SK-N-SH (cell line): ENCODE results near the gene ZNF385A. TPM values are rescaled to one million over a fixed set of nuclear protein-coding genes. Genes with fewer than 3 reads are reported as not detected.

Experiments
- CTCF ChIA-PET: fragments of 300-600, 350-600 bp; formaldehyde crosslinking; extraction: SDS; loops from one replicate; lab custom pipeline; 2021; lab: Yijun Ruan, JAX
- POLR2A ChIA-PET: fragments of 350-600 bp; sonication (Branson Sonifier 250); formaldehyde crosslinking; extraction: SDS; loops from one replicate; lab custom pipeline; 2020; ENCODE audit warnings: antibody characterized with exemption, inconsistent platforms; lab: Yijun Ruan, JAX
- DNase-seq: peaks from one replicate; pipeline ENCODE4 v3.0.0; 2012
- H2AFZ ChIP-seq: fragments of 200-600 bp; sonication (generic); 2 replicates; pipeline ENCODE4 v1.8.1; 2016; ENCODE audit warnings: antibody characterized with exemption, mild to moderate bottlenecking, low read depth
- H3F3A ChIP-seq: fragments of 200-600 bp; sonication (generic); replicated peaks from 2 replicates; pipeline ENCODE3; 2016; ENCODE audit warnings: antibody characterized with exemption, mild to moderate bottlenecking; ENCODE audit not compliant: insufficient read depth
- H3K27ac ChIP-seq, 2 experiments: fragments of 200-500 bp in 1 of 2; fragments of 200-600 bp in 1 of 2; sonication (Bioruptor generic) in 1 of 2; sonication (generic), shearing (Covaris generic) in 1 of 2; 2 replicates each; pipeline versions ENCODE4 v1.5.1 to v1.6.1; 2014 to 2016; ENCODE audit warnings: low read depth in 2 of 2, inconsistent platforms in 1 of 2, low read length in 1 of 2, mild to moderate bottlenecking in 1 of 2, mixed read lengths in 1 of 2
- H3K27me3 ChIP-seq: fragments of 200-600 bp; sonication (generic), shearing (Covaris generic); 2 replicates; pipeline ENCODE4 v1.6.1; 2016; ENCODE audit warnings: mixed run types; ENCODE audit not compliant: insufficient read depth
- H3K36me3 ChIP-seq, 2 experiments: fragments of 200-500 bp in 1 of 2; fragments of 200-600 bp in 1 of 2; sonication (Bioruptor generic) in 1 of 2; sonication (generic) in 1 of 2; replicated peaks in 1 of 2; 2 replicates each; pipeline versions ENCODE3 to v1.5.1; 2014 to 2016; ENCODE audit warnings: low read length in 1 of 2, mild to moderate bottlenecking in 1 of 2; ENCODE audit not compliant: insufficient read depth in 2 of 2, control insufficient read depth in 1 of 2
- H3K4me1 ChIP-seq, 2 experiments: fragments of 200-500 bp in 1 of 2; fragments of 200-600 bp in 1 of 2; sonication (Bioruptor generic) in 1 of 2; sonication (generic), shearing (Covaris generic) in 1 of 2; 2 replicates each; pipeline versions ENCODE4 v1.5.1 to v1.6.1; 2014 to 2016; ENCODE audit warnings: low read depth in 1 of 2, low read length in 1 of 2, mixed run types in 1 of 2; ENCODE audit not compliant: insufficient read depth in 2 of 2, control insufficient read depth in 1 of 2
- H3K4me2 ChIP-seq: fragments of 200-600 bp; sonication (generic), shearing (Covaris generic); 2 replicates; pipeline ENCODE4 v1.6.1; 2017; ENCODE audit warnings: mixed run types
- H3K4me3 ChIP-seq, 2 experiments: fragments of 200-500 bp in 1 of 2; fragments of 200-600 bp in 1 of 2; sonication (Bioruptor generic) in 1 of 2; sonication (generic), shearing (Covaris generic) in 1 of 2; 2 replicates each; pipeline versions ENCODE4 v1.5.1 to v1.8.1; 2014 to 2016; ENCODE audit warnings: low read depth in 2 of 2, inconsistent platforms in 1 of 2, low read length in 1 of 2, mild to moderate bottlenecking in 1 of 2, mixed read lengths in 1 of 2, moderate library complexity in 1 of 2
- H3K79me2 ChIP-seq: fragments of 200-600 bp; sonication (generic); 2 replicates; pipeline ENCODE4 v1.8.1; 2017; ENCODE audit warnings: mild to moderate bottlenecking; ENCODE audit not compliant: insufficient read depth
- H3K9ac ChIP-seq: fragments of 200-600 bp; sonication (generic); 2 replicates; pipeline ENCODE4 v1.6.1; 2017; ENCODE audit warnings: mixed run types
- H3K9me2 ChIP-seq: fragments of 200-600 bp; sonication (generic); 2 replicates; pipeline ENCODE4 v1.6.1; 2017; ENCODE audit warnings: mixed run types
- H3K9me3 ChIP-seq: fragments of 200-600 bp; sonication (generic); 2 replicates; pipeline ENCODE4 v1.6.1; 2017; ENCODE audit warnings: mixed run types, mild to moderate bottlenecking, moderate library complexity
- H4K20me1 ChIP-seq: fragments of 200-600 bp; sonication (generic); 2 replicates; pipeline ENCODE4 v1.6.1; 2017; ENCODE audit warnings: mild to moderate bottlenecking, mixed run types; ENCODE audit not compliant: insufficient read depth
- ELF1 ChIP-seq: IDR thresholded peaks from 2 replicates; pipeline ENCODE4 v1.4.0; 2012
- FOXJ3 ChIP-seq: sonication (generic); formaldehyde crosslinking; IDR thresholded peaks from 2 replicates; pipeline ENCODE4 v1.5.1; 2020; ENCODE audit warnings: mild to moderate bottlenecking, missing genetic modification reagents
- GATA2 ChIP-seq: sonication (generic); formaldehyde crosslinking; IDR thresholded peaks from 2 replicates; pipeline ENCODE4 v1.5.0; 2020; ENCODE audit warnings: mild to moderate bottlenecking, missing genetic modification reagents
- RCOR1 ChIP-seq: fragments of 150-350 bp; IDR thresholded peaks from 2 replicates; pipeline ENCODE4 v1.6.1; 2017; ENCODE audit warnings: antibody characterized with exemption, low read length
- RFX5 ChIP-seq: IDR thresholded peaks from 2 replicates; pipeline ENCODE4 v1.6.1; 2012; ENCODE audit warnings: mild to moderate bottlenecking, improper control_type of control experiment, low read length
- RXRA ChIP-seq: IDR thresholded peaks from 2 replicates; pipeline ENCODE4 v1.4.0; 2012; ENCODE audit warnings: low read depth, mild to moderate bottlenecking, borderline replicate concordance
- YY1 ChIP-seq: IDR thresholded peaks from 2 replicates; pipeline ENCODE4 v1.4.0; 2012; ENCODE audit warnings: low read depth, mild to moderate bottlenecking
- WGBS: methylation state at CpG from one replicate; pipeline ENCODE4 v1.1.6; 2017; ENCODE audit warnings: low lambda C conversion rate; 5-methylcytosine and 5-hydroxymethylcytosine counted together
- polyA plus RNA-seq, 3 experiments: library from polyadenylated mRNA; depleted of rRNA; stranded (reverse); fragments of >200 nt; gene quantifications; 2 replicates each; pipeline ENCODE4 v1.2.3, GENCODE V29; 2012
- TF ChIP-seq, protein P1 (sequence below): IDR thresholded peaks from 2 replicates; pipeline ENCODE4 v1.4.0; 2012; ENCODE audit warnings: low read depth, borderline replicate concordance
- TF ChIP-seq, protein P2 (sequence below): IDR thresholded peaks from 2 replicates; pipeline ENCODE4 v1.4.0; 2012; ENCODE audit warnings: low read depth, borderline replicate concordance
- TF ChIP-seq, protein P3 (sequence below): fragments of 200-600 bp; sonication (generic); IDR thresholded peaks from 2 replicates; pipeline ENCODE4 v1.6.1; 2017; ENCODE audit warnings: antibody characterized with exemption, mild to moderate bottlenecking, moderate library complexity
- TF ChIP-seq, protein P4 (sequence below): IDR thresholded peaks from 2 replicates; pipeline ENCODE4; 2012
- TF ChIP-seq, protein P5 (sequence below): IDR thresholded peaks from 2 replicates; pipeline ENCODE4 v1.6.1; 2012; ENCODE audit warnings: mild to moderate bottlenecking, low read depth, low read length, moderate library complexity
- TF ChIP-seq, protein P6 (sequence below): fragments of 150-350 bp; IDR thresholded peaks from 2 replicates; pipeline ENCODE4 v1.6.1; 2016; ENCODE audit warnings: mild to moderate bottlenecking, low read depth, low read length

ZNF385A gene
- polyA plus RNA-seq, 1 of the 3 experiments (the other 2 are of a cell fraction) = 2.6 TPM

DNA sequence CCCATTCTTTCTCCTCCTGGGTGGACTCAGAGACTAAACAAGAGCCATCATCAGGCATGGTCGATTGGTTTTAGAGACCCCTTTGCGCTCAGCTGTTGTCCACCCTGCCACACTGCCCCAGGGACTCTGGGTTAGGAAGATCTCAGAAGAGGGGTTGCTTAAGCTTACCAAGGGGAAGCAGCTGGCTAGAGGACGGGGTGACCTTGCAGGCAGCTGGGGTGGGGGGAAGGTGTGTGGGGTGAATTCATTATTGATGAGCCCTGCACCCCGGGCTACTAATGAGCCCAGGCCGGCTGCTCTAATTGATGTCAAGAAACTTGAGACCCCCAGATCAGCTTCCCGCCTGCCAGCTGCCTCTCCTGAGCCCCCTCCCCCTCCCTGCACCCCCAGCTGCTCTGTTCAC, 8.7 kb upstream of the ZNF385A start:
- Histone ChIP-seq H3F3A (no peaks in the 10 kb centered on the region), H3K9me3 (no peaks in the 10 kb centered on the region), H3K36me3 (peaks cover 15 to 22% of the 10 kb centered on the region in 2 experiments), H3K4me2 (no peak overlapping the region), H3K9ac (no peak overlapping the region), H4K20me1 (no peaks in the 10 kb centered on the region), H3K9me2 (no peaks in the 10 kb centered on the region), H3K27me3 (no peaks in the 10 kb centered on the region), H3K27ac (no peak overlapping the region), H3K4me3 (no peak overlapping the region), H2AFZ (no peak overlapping the region), H3K4me1 (peaks cover 0 to 13% of the 10 kb centered on the region in 2 experiments; a peak in 1 of 4 replicates), H3K79me2 (no peaks in the 10 kb centered on the region)
- no peak for TF ChIP-seq RXRA
- TF ChIP-seq, protein P1, sequence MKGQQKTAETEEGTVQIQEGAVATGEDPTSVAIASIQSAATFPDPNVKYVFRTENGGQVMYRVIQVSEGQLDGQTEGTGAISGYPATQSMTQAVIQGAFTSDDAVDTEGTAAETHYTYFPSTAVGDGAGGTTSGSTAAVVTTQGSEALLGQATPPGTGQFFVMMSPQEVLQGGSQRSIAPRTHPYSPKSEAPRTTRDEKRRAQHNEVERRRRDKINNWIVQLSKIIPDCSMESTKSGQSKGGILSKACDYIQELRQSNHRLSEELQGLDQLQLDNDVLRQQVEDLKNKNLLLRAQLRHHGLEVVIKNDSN = no peak
- no peak for TF ChIP-seq GATA2 (CRISPR knock-in tag)
- TF ChIP-seq, protein P2, sequence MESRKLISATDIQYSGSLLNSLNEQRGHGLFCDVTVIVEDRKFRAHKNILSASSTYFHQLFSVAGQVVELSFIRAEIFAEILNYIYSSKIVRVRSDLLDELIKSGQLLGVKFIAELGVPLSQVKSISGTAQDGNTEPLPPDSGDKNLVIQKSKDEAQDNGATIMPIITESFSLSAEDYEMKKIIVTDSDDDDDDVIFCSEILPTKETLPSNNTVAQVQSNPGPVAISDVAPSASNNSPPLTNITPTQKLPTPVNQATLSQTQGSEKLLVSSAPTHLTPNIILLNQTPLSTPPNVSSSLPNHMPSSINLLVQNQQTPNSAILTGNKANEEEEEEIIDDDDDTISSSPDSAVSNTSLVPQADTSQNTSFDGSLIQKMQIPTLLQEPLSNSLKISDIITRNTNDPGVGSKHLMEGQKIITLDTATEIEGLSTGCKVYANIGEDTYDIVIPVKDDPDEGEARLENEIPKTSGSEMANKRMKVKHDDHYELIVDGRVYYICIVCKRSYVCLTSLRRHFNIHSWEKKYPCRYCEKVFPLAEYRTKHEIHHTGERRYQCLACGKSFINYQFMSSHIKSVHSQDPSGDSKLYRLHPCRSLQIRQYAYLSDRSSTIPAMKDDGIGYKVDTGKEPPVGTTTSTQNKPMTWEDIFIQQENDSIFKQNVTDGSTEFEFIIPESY = no peak
- TF ChIP-seq, protein P3, sequence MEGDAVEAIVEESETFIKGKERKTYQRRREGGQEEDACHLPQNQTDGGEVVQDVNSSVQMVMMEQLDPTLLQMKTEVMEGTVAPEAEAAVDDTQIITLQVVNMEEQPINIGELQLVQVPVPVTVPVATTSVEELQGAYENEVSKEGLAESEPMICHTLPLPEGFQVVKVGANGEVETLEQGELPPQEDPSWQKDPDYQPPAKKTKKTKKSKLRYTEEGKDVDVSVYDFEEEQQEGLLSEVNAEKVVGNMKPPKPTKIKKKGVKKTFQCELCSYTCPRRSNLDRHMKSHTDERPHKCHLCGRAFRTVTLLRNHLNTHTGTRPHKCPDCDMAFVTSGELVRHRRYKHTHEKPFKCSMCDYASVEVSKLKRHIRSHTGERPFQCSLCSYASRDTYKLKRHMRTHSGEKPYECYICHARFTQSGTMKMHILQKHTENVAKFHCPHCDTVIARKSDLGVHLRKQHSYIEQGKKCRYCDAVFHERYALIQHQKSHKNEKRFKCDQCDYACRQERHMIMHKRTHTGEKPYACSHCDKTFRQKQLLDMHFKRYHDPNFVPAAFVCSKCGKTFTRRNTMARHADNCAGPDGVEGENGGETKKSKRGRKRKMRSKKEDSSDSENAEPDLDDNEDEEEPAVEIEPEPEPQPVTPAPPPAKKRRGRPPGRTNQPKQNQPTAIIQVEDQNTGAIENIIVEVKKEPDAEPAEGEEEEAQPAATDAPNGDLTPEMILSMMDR = no peak
- no peak for TF ChIP-seq ELF1
- no peak for TF ChIP-seq YY1
- TF ChIP-seq FOXJ3 (CRISPR knock-in tag) = no peak
- TF ChIP-seq RCOR1 = no peak
- TF ChIP-seq, protein P4, sequence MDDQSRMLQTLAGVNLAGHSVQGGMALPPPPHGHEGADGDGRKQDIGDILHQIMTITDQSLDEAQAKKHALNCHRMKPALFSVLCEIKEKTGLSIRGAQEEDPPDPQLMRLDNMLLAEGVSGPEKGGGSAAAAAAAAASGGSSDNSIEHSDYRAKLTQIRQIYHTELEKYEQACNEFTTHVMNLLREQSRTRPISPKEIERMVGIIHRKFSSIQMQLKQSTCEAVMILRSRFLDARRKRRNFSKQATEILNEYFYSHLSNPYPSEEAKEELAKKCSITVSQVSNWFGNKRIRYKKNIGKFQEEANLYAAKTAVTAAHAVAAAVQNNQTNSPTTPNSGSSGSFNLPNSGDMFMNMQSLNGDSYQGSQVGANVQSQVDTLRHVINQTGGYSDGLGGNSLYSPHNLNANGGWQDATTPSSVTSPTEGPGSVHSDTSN = no peak
- TF ChIP-seq, protein P5, sequence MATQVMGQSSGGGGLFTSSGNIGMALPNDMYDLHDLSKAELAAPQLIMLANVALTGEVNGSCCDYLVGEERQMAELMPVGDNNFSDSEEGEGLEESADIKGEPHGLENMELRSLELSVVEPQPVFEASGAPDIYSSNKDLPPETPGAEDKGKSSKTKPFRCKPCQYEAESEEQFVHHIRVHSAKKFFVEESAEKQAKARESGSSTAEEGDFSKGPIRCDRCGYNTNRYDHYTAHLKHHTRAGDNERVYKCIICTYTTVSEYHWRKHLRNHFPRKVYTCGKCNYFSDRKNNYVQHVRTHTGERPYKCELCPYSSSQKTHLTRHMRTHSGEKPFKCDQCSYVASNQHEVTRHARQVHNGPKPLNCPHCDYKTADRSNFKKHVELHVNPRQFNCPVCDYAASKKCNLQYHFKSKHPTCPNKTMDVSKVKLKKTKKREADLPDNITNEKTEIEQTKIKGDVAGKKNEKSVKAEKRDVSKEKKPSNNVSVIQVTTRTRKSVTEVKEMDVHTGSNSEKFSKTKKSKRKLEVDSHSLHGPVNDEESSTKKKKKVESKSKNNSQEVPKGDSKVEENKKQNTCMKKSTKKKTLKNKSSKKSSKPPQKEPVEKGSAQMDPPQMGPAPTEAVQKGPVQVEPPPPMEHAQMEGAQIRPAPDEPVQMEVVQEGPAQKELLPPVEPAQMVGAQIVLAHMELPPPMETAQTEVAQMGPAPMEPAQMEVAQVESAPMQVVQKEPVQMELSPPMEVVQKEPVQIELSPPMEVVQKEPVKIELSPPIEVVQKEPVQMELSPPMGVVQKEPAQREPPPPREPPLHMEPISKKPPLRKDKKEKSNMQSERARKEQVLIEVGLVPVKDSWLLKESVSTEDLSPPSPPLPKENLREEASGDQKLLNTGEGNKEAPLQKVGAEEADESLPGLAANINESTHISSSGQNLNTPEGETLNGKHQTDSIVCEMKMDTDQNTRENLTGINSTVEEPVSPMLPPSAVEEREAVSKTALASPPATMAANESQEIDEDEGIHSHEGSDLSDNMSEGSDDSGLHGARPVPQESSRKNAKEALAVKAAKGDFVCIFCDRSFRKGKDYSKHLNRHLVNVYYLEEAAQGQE = no peak
- TF ChIP-seq, protein P6, sequence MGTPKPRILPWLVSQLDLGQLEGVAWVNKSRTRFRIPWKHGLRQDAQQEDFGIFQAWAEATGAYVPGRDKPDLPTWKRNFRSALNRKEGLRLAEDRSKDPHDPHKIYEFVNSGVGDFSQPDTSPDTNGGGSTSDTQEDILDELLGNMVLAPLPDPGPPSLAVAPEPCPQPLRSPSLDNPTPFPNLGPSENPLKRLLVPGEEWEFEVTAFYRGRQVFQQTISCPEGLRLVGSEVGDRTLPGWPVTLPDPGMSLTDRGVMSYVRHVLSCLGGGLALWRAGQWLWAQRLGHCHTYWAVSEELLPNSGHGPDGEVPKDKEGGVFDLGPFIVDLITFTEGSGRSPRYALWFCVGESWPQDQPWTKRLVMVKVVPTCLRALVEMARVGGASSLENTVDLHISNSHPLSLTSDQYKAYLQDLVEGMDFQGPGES = no peak
- no peak for TF ChIP-seq RFX5
- no peak for DNase-seq
- POLR2A ChIA-PET = no interaction called here
- CTCF ChIA-PET = interaction anchor here (0.9 to 3.3 kb wide), 12 partner anchors 10 to 393 kb away, joined by 3 to 37 read pairs (median 4); partner anchors contain the start of gene HOXC9
- 95% methylated on average over 4 of the region's 6 CpGs for WGBS
